ENCODE results near the gene RNF40. TPM values are rescaled to one million over a fixed set of nuclear protein-coding genes. Genes with fewer than 3 reads are reported as not detected.

Gene RNF40
- total and polyA plus RNA-seq, 2 donors (not counting 1 experiment from before 2014, with no cell fraction given): 42.0 to 56.8 TPM

GRCh38 chr16:30740364-30741251 lies 21.5 kb upstream of the RNF40 start:
- Histone ChIP-seq H2AFZ (ENCODE audit: low read length) (no peak overlapping the region), H3K27ac (ENCODE audit: insufficient read depth, low read length) (peak overlapping the region; percentile 65), H3K9me3 (ENCODE audit: control insufficient read depth, insufficient read depth, low read depth, low read length) (no peaks in the 10 kb centered on the region), H3K4me1 (ENCODE audit: control insufficient read depth, extremely low read depth, insufficient read depth, low read length) (peaks cover 22% of the 10 kb centered on the region), H3K36me3 (ENCODE audit: control insufficient read depth, insufficient read depth, low read length) (peaks cover 38% of the 10 kb centered on the region), H3K27me3 (ENCODE audit: control insufficient read depth, insufficient read depth, low read length) (no peaks in the 10 kb centered on the region), H4K20me1 (ENCODE audit: control insufficient read depth, extremely low read depth, insufficient read depth, low read length) (no peaks in the 10 kb centered on the region), H3K79me2 (ENCODE audit: control insufficient read depth, insufficient read depth, low read length) (no peaks in the 10 kb centered on the region), H3K4me2 (ENCODE audit: extremely low read depth, insufficient read depth, low read length) (peak overlapping the region; percentile 34), H3K4me3 (replicated peaks in 1 of 4; ENCODE audit: control extremely low read depth in 1 of 4, insufficient read depth in 1 of 4, low read depth in 3 of 4, low read length in 4 of 4) (peak overlapping the region in 1 of 4 experiments; percentile 22), H3K9ac (ENCODE audit: insufficient read depth, low read length) (no peak overlapping the region)
- peak; percentile 80 to 87 for DNase-seq (ENCODE audit: low read depth in 2 of 2)
- TF ChIP-seq EZH2 (IDR thresholded peaks at IDR 0.05; ENCODE audit: low read length, missing control alignments): no peak
- TF ChIP-seq, protein P1, sequence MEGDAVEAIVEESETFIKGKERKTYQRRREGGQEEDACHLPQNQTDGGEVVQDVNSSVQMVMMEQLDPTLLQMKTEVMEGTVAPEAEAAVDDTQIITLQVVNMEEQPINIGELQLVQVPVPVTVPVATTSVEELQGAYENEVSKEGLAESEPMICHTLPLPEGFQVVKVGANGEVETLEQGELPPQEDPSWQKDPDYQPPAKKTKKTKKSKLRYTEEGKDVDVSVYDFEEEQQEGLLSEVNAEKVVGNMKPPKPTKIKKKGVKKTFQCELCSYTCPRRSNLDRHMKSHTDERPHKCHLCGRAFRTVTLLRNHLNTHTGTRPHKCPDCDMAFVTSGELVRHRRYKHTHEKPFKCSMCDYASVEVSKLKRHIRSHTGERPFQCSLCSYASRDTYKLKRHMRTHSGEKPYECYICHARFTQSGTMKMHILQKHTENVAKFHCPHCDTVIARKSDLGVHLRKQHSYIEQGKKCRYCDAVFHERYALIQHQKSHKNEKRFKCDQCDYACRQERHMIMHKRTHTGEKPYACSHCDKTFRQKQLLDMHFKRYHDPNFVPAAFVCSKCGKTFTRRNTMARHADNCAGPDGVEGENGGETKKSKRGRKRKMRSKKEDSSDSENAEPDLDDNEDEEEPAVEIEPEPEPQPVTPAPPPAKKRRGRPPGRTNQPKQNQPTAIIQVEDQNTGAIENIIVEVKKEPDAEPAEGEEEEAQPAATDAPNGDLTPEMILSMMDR (conservative IDR thresholded peaks at IDR 0.05 in 1 of 2, IDR thresholded peaks at IDR 0.05 in 1 of 2; ENCODE audit: low read depth in 1 of 2, low read length in 2 of 2): no peak

DNA sequence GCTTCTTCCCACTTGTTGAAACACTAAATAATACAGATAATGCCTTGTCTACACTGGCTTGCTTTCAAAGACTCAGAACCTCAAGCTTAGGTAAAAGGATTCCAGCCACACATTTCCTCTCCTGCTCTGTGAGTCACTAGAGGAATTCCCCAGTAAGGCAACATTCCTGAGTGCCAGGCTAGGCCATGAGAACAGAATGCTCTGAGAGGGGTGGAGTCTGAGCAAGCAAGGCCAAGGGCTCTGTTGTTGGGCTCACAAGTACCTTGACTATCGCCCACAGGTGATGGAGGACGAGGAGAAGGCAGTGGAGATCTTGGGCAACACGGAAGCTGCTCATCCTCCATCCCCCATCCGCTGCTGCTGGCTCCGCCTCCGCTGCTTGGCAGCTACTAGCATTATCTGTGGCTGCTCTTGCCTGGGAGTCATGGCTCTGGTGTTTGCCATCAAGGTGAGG lies 20.6 kb upstream of the RNF40 start:
- Histone ChIP-seq H3K4me1 (ENCODE audit: control insufficient read depth, extremely low read depth, insufficient read depth, low read length) (peaks cover 22% of the 10 kb centered on the region), H3K36me3 (ENCODE audit: control insufficient read depth, insufficient read depth, low read length) (peaks cover 32% of the 10 kb centered on the region), H3K79me2 (ENCODE audit: control insufficient read depth, insufficient read depth, low read length) (no peaks in the 10 kb centered on the region), H3K27me3 (ENCODE audit: control insufficient read depth, insufficient read depth, low read length) (no peaks in the 10 kb centered on the region), H3K27ac (ENCODE audit: insufficient read depth, low read length) (peak overlapping the region; percentile 65), H4K20me1 (ENCODE audit: control insufficient read depth, extremely low read depth, insufficient read depth, low read length) (no peaks in the 10 kb centered on the region), H3K9ac (ENCODE audit: insufficient read depth, low read length) (no peak overlapping the region), H3K4me2 (ENCODE audit: extremely low read depth, insufficient read depth, low read length) (peak overlapping the region; percentile 5), H3K9me3 (ENCODE audit: control insufficient read depth, insufficient read depth, low read depth, low read length) (no peaks in the 10 kb centered on the region), H2AFZ (ENCODE audit: low read length) (no peak overlapping the region), H3K4me3 (replicated peaks in 1 of 4; ENCODE audit: control extremely low read depth in 1 of 4, insufficient read depth in 1 of 4, low read depth in 3 of 4, low read length in 4 of 4) (no peak overlapping the region)
- peak; percentile 50 to 91 for DNase-seq (ENCODE audit: low read depth in 2 of 2)
- no peak for TF ChIP-seq EZH2 (IDR thresholded peaks at IDR 0.05; ENCODE audit: low read length, missing control alignments)
- TF ChIP-seq, protein P1 (conservative IDR thresholded peaks at IDR 0.05 in 1 of 2, IDR thresholded peaks at IDR 0.05 in 1 of 2; ENCODE audit: low read depth in 1 of 2, low read length in 2 of 2): no peak

GRCh38 chr16:30743716-30744115 lies 18.4 kb upstream of the RNF40 start:
- Histone ChIP-seq H3K4me2 (ENCODE audit: extremely low read depth, insufficient read depth, low read length) (no peak overlapping the region), H3K27ac (ENCODE audit: insufficient read depth, low read length) (no peak overlapping the region), H3K79me2 (ENCODE audit: control insufficient read depth, insufficient read depth, low read length) (peaks cover 2% of the 10 kb centered on the region), H3K4me1 (ENCODE audit: control insufficient read depth, extremely low read depth, insufficient read depth, low read length) (peaks cover 27% of the 10 kb centered on the region), H3K4me3 (replicated peaks in 1 of 4; ENCODE audit: control extremely low read depth in 1 of 4, insufficient read depth in 1 of 4, low read depth in 3 of 4, low read length in 4 of 4) (no peak overlapping the region), H3K27me3 (ENCODE audit: control insufficient read depth, insufficient read depth, low read length) (no peaks in the 10 kb centered on the region), H3K36me3 (ENCODE audit: control insufficient read depth, insufficient read depth, low read length) (peaks cover 17% of the 10 kb centered on the region), H3K9me3 (ENCODE audit: control insufficient read depth, insufficient read depth, low read depth, low read length) (no peaks in the 10 kb centered on the region), H2AFZ (ENCODE audit: low read length) (no peak overlapping the region), H4K20me1 (ENCODE audit: control insufficient read depth, extremely low read depth, insufficient read depth, low read length) (no peaks in the 10 kb centered on the region), H3K9ac (ENCODE audit: insufficient read depth, low read length) (no peak overlapping the region)
- no peak for DNase-seq (ENCODE audit: low read depth in 2 of 2)
- TF ChIP-seq, protein P1 (conservative IDR thresholded peaks at IDR 0.05 in 1 of 2, IDR thresholded peaks at IDR 0.05 in 1 of 2; ENCODE audit: low read depth in 1 of 2, low read length in 2 of 2): no peak
- no peak for TF ChIP-seq EZH2 (IDR thresholded peaks at IDR 0.05; ENCODE audit: low read length, missing control alignments)
